COLO668 (cell line): ENCODE results near the gene MUTYH.

Experiments
- DNase-seq: peaks from one replicate; lab custom pipeline; 2025; ENCODE audit not compliant: unreplicated experiment; lab: John Stamatoyannopoulos, UW

The MUTYH gene

DNA sequence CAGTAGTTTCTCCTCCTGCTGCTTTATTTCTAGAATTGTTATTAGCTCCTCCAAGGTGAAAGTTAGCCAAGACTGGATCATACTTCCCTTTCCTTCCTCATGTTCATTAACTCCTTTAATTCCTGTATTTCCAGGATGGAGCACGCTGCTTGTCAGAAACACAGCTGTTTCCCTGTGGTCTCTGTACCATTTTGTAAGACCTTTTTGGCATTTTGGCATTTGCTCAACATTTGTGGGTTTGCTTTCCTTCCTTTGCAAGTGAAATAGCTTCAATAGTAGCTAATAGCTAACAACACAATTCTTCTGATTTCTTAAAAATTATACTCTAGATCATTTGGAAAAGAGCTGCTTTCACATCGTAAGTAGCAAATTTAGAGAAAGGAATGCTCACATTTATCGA lies 57.9 kb downstream of the MUTYH start:
- DNase-seq, result no peak
